C4-2B (cell line): ENCODE measurements around the gene AMPH.
"Not testable (repeated sequence)": the region's sequence is repeated elsewhere in the genome, so short reads cannot be mapped to it uniquely, and the experiment has no call there.

Experiments used
- H3K27ac ChIP-seq: fragments of 450-650 bp; 2 replicates; pipeline ENCODE4 v1.5.1; 2017
- ZFX ChIP-seq: fragments of 450-650 bp; IDR thresholded peaks from 2 replicates; pipeline ENCODE4 v1.6.1; 2017
- TF ChIP-seq, protein P1 (sequence below): fragments of 450-650 bp; conservative IDR thresholded peaks from 2 replicates; pipeline ENCODE4 v1.5.1; 2017; ENCODE audit warnings: mild to moderate bottlenecking

The AMPH gene

DNA sequence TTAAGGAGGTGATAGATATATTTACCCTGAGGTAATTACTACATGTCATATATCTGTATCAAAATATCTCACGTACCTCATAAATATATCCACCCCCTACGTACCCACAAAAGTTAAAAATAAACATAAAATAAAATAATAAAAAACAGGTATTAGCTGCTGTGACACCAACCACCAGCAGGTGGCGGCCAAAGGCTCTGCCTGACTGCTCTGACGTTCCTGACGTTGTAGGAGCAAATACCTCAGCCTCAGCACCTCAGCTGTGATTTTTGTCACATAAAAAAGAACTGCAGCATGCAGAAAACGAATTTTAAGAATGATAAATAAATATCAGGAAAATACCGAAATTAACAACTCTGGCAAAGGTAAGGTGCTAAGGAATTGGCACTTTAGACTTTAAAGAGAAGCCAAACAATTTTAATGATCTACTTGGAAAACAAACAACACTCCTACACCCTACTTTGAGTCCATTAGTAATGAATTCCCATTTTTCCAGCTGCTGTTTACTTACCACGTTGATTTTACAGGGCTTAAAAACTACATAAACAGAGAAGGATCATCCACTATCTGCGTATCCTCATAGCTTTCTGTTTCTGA lies 232.3 kb downstream of the AMPH start:
- H3K27ac ChIP-seq: no peak overlapping the region
- TF ChIP-seq, protein P1, sequence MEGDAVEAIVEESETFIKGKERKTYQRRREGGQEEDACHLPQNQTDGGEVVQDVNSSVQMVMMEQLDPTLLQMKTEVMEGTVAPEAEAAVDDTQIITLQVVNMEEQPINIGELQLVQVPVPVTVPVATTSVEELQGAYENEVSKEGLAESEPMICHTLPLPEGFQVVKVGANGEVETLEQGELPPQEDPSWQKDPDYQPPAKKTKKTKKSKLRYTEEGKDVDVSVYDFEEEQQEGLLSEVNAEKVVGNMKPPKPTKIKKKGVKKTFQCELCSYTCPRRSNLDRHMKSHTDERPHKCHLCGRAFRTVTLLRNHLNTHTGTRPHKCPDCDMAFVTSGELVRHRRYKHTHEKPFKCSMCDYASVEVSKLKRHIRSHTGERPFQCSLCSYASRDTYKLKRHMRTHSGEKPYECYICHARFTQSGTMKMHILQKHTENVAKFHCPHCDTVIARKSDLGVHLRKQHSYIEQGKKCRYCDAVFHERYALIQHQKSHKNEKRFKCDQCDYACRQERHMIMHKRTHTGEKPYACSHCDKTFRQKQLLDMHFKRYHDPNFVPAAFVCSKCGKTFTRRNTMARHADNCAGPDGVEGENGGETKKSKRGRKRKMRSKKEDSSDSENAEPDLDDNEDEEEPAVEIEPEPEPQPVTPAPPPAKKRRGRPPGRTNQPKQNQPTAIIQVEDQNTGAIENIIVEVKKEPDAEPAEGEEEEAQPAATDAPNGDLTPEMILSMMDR: peak; percentile 98
- no peak for TF ChIP-seq ZFX

DNA sequence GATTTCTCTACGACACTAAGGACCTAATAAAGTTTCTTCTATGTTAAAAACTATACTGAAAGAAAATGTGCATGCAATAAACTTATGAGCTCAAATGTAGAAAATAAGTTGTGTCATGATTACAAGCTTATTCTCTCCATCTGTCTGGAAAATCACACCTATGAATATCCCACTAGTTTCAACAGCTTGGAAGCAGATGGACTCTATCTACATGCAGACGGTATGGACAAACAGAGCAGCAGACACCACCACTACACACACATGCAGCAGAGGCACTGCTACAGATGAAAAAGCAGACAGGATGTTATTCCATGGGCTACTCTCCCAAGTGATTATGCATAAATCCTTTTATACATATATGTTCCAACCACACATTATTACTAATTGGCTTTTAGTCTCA lies 234.3 kb downstream of the AMPH start:
- TF ChIP-seq ZFX: no peak
- TF ChIP-seq, protein P1: no peak
- no peak overlapping the region for H3K27ac ChIP-seq

DNA sequence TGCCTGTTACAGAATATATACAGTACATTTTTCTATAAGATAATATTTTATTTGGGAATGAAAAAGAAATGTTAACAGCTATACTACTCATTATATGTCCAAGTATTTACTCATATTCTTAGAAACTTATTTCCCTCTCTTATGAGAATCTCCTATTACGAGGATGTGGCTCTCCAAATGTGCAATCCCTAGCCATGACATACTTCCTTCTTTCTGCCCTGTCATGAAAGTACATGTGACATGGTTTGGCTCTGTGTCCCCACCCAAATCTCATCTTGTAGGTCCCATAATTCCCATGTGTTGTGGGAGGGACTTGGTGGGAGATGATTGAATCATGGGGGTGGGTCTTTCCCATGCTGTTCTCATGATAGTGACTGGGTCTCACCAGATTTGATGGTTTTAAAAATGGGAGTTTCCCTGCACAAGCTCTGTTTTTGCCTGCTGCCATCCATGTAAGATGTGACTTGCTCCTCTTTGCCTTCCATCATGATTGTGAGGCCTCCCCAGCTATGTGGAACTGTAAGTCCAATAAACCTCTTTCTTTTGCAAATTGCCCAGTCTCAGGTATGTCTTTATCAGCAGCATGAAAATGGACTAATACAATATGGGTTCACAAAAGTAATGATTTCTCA lies 235.1 kb downstream of the AMPH start:
- not testable (repeated sequence) for H3K27ac ChIP-seq

DNA sequence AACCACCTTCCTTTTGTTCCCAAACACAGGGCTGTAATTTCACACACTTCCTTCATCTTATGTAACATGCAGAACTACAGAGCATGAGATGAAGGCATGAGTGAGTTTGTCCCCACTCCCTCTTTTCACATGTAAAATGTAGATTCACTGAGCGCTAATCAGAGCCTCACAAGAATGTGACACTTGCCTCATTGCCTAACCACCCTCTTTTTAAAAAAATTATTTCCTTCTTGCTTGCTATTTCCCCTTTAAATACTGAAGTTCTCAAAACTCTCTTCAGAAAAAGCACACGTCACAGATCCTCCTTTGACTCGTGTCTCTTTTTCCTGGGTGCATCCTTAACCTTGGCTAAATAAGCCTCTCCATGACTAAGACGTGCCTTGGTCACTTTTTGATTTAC lies 236.5 kb downstream of the AMPH start:
- TF ChIP-seq, protein P1: no peak
- no peak for TF ChIP-seq ZFX
- H3K27ac ChIP-seq: no peak overlapping the region

DNA sequence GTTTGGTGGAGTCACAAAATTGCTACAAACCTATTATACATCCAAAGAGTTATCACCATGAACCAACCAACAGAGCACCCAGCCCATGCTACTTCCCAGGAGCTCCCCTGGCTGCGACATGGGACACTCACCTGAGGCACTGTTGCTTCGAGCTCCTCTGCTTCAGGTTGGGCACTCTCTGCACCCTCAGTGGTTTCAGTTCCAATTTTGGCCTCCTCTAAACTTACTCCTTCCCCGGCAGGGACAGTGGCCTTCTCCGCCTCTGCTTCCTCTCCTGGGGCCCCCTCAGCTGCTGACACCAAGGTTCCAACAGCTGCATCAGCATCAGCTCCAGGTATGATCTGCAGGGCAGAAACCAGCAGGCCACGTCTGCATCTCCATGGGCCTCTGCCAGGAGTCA lies 237.3 kb downstream of the AMPH start:
- H3K27ac ChIP-seq: no peak overlapping the region

DNA sequence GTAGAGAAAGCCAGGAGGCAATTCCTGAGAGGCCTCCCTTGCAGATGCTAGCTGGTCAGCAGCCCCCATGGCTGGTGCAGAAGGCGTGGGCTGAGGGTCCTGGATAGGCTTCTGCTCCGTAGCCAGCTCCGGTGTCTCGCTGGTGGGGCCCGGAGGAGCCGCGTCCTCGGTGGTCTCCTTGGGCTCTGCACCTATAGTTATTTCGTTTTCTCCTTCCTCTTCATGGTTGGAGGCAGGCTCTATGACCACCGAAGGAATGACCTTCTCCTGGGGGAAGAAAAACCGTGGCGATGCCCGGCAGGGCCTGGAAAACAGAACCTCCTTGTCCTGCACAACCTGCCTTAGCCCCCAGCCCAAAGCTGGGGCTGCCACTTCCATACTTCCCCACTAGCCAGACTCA lies 239.4 kb downstream of the AMPH start:
- no peak overlapping the region for H3K27ac ChIP-seq
- TF ChIP-seq, protein P1: no peak
- no peak for TF ChIP-seq ZFX

More for the DNA sequence above, 237.3 kb downstream of the AMPH start:
- TF ChIP-seq, protein P1: no peak
- no peak for TF ChIP-seq ZFX

DNA sequence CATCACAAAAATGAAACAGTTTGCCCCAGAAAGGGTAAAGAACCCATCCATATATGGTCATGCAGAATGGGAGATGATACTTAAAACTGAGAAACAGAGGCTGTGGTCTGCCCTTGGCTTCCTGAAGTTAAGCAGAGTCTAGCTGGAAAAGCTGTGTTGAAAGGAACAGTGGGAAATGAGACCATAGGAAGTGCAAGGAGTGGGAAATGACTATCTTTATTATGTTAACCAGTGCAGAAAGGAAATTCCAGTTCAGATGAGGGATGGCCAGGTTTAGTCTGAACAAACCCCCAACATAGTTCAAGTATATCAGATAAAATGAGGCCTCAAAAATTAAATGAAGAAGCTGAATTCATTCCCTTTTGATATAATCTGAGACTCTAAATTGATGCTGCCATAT lies 245.5 kb downstream of the AMPH start:
- TF ChIP-seq ZFX: no peak
- TF ChIP-seq, protein P1: no peak
- H3K27ac ChIP-seq: no peak overlapping the region

DNA sequence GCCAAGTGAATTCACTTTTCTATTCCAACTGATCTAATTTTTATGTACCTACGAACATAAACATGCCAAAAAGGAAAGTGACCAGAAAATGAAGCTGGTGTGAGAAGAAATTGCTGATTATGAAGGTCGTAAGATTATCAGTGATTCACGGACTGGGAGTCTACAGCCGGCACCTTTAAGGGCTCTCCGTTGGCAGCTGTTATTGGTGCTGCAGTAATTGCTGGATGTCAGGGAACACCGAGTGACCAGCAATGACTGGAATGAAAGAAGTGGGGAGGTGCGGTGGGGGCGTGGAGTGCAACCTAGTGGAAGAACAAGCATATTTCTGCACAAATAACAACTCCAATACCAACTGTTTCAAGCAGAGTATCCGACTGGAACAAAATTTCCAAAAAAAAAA lies 247.9 kb downstream of the AMPH start:
- TF ChIP-seq ZFX: no peak
- TF ChIP-seq, protein P1: no peak
- H3K27ac ChIP-seq: no peak overlapping the region
